T-helper 1 cell (primary cell): ENCODE measurements around the gene FGFR3.
A peak's percentile ranks its signal among the peaks of the same experiment; 100 is the strongest.

Experiments
- DNase-seq, 5 donors: peaks; one replicate each; pipeline ENCODE4 v3.0.0-alpha.2; 2012 to 2020

Gene FGFR3

DNA sequence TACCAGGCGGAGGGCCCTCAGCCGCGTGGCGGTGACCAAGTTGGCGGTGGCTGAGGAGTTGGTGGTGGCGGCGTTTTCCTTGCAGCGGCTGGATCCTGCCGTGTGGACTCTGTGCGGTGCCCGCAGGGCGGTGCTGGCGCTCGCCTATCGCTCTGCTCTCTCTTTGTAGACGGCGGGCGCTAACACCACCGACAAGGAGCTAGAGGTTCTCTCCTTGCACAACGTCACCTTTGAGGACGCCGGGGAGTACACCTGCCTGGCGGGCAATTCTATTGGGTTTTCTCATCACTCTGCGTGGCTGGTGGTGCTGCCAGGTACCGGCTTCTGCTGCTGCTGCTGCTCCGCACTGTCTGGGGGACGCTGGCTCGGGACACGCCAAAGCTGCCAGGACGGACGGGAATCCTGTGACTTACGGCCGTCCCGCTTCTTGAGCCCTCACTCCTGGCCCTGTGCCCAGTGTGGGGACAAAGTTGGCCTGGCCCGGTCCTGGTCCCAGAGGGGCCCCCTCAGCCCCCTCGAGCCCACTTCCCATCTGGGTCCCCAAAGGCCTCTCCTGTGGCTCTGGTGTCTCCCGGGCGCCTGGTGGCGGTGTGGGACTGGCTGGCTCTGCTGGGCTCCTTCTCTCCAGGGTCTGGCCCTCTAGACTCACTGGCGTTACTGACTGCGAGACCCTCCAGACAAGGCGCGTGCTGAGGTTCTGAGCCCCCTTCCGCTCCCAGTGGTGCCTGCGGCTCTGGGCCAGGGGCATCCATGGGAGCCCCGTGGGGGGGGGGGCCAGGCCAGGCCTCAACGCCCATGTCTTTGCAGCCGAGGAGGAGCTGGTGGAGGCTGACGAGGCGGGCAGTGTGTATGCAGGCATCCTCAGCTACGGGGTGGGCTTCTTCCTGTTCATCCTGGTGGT lies 10.7 kb downstream of the FGFR3 start:
- DNase-seq = no peak

DNA sequence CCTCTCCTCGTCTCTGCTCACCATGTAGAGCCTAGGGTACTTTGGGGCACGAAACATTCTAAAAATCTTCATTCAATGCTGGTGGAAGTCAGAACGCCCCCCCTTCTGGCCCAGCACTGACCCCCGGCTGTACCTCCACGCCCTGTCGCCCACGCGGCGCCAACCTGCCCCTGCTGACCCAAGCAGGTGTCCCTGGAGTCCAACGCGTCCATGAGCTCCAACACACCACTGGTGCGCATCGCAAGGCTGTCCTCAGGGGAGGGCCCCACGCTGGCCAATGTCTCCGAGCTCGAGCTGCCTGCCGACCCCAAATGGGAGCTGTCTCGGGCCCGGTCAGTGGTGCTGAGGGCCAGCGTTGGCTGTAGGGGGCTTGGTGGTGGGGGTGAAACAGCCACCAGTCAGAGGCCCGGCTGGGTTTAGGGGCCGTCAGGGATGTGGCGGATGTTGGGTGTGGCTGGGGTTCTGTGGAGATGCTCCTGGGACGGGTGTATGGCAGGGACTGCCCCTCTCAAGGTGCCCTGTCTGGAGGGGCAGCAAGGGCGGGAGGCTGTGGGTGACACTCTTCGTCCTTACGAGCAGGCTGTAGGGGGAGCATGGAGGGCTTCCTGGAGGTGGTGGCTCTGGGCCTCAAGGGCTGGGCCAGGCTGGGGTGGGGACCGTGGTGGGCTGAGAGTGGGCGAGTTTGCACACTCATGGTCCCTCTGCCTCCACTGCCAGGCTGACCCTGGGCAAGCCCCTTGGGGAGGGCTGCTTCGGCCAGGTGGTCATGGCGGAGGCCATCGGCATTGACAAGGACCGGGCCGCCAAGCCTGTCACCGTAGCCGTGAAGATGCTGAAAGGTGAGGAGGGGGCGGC lies 11.8 kb downstream of the FGFR3 start:
- no peak for DNase-seq

DNA sequence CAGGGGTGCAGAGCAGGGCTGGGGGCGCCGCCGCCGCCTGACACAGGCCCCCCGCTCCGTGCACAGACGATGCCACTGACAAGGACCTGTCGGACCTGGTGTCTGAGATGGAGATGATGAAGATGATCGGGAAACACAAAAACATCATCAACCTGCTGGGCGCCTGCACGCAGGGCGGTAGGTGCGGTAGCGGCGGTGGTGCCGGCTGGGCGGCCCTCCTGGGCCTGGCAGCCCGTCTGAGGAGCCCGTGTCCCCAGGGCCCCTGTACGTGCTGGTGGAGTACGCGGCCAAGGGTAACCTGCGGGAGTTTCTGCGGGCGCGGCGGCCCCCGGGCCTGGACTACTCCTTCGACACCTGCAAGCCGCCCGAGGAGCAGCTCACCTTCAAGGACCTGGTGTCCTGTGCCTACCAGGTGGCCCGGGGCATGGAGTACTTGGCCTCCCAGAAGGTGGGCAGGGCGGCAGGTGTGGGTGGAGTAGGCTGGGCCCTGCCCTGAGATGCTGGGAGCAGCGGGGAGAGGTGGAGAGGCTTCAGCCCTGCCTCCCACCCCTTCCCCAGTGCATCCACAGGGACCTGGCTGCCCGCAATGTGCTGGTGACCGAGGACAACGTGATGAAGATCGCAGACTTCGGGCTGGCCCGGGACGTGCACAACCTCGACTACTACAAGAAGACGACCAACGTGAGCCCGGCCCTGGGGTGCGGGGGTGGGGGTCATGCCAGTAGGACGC lies 12.6 kb downstream of the FGFR3 start:
- DNase-seq = no peak

- no peak for DNase-seq
Observed at GRCh38 chr4:1806223-1806564, 13.1 kb downstream of the FGFR3 start.

GRCh38 chr4:1806596-1807331 lies 13.7 kb downstream of the FGFR3 start:
- no peak for DNase-seq

DNA sequence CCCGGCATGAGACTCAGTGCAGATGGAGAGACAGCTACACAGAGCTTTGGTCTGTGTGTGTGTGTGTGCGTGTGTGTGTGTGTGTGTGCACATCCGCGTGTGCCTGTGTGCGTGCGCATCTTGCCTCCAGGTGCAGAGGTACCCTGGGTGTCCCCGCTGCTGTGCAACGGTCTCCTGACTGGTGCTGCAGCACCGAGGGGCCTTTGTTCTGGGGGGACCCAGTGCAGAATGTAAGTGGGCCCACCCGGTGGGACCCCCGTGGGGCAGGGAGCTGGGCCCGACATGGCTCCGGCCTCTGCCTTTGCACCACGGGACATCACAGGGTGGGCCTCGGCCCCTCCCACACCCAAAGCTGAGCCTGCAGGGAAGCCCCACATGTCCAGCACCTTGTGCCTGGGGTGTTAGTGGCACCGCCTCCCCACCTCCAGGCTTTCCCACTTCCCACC lies 14.3 kb downstream of the FGFR3 start:
- DNase-seq = no peak

DNA sequence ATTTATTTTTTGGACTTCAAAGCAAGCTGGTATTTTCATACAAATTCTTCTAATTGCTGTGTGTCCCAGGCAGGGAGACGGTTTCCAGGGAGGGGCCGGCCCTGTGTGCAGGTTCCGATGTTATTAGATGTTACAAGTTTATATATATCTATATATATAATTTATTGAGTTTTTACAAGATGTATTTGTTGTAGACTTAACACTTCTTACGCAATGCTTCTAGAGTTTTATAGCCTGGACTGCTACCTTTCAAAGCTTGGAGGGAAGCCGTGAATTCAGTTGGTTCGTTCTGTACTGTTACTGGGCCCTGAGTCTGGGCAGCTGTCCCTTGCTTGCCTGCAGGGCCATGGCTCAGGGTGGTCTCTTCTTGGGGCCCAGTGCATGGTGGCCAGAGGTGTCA lies 15.3 kb downstream of the FGFR3 start:
- no peak for DNase-seq

- DNase-seq = no peak
Observed at GRCh38 chr4:1808851-1809753, 16.0 kb downstream of the FGFR3 start.

GRCh38 chr4:1809754-1810502 lies 16.8 kb downstream of the FGFR3 start:
- DNase-seq = peak; percentile 30 to 70 (median 45)

DNA sequence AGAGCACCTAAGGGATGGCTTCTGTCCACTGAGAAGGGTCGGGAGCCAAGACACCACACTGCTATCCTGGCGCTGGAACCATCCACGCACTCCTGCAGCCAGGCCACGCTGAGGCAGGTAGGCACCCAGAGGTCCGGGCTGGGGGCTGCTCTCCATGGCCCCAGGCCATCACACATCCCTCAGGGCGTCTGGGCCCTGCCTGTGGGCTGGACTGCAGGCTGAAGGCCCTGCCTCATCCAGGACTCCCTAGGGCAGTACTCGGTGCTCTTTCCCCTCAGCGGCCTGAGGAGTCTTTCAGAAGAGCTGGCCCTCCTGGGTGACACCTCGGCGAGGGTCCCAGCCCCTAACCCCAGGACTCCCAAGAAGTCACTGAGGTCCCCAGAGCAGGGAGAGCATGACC lies 17.7 kb downstream of the FGFR3 start:
- no peak for DNase-seq

DNA sequence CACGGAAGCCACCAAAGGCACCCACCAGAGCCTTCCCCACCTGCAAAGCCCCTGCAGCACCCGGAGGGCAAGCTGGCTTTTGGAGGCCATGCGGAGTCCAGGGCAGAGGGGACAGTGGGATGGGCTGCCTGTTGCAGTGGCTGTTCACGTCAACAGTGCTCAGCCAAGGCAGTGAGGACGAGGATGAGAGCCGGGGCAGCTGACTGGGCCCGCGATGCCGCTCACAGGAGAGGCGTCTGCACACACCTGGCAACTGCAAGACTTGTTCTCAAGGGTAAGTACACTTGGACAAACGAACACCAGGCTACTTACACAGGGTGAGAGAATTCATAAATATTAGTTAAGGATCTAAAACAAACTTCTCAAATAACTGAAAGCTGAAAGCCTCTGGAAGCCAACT lies 19.6 kb downstream of the FGFR3 start:
- DNase-seq = no peak

DNA sequence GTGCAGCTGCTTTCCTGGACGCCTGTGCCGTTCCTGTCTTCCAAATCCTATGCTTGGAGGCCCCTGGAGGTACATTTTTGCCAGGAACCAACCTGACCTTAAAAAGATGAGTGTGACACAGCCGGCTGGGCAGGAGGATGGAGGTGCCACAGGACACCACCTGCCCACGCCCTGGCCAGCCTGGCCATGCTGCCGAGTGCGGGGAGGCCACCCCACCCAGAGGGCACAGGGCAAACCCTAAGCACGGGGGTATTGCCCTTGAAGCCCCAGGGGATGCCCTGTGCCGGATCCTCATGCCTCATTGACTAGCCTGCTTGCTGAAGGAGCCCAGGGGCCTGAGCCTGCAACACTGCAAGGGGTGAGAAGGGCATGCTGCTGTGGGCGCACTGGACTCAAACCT lies 20.1 kb downstream of the FGFR3 start:
- DNase-seq = no peak

DNA sequence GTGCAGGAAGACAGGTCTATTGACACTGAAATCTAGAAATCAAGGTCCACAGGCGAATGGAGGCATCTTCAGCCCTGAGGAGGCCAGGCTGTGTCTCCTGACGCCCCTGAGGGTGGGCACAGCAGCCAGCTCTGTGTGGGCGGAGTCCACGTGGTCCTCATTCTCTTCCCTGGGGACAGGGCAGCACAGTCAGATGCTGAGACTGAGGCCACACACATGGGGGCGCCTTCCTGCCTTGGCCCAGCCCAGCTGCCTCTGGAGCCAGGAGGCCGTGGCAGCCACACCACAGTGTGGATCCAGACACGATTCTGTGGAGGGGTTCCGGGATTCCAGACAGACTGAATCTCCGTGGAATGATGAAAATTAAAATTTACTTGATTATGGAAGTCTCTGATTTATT lies 20.8 kb downstream of the FGFR3 start:
- no peak for DNase-seq

DNA sequence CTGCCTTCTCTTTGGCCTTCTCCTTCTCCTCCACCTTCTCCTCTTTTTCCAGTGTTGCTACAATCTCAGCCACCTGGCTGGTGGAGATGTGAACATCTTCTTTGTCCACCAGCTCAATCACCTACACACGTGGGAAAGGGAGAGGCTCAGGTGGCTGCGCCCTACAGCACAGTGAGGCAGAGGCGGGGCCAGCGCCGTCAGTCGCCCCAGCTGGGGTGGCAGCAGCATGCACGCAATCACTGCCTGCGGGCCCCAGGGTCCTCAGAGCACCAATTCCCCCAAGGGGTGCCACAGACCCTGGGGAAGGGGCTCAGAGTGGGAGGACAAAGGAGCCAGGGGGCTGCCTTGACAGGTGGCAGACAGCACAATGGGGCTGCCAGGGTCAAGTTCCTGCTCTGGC lies 21.4 kb downstream of the FGFR3 start:
- no peak for DNase-seq

DNA sequence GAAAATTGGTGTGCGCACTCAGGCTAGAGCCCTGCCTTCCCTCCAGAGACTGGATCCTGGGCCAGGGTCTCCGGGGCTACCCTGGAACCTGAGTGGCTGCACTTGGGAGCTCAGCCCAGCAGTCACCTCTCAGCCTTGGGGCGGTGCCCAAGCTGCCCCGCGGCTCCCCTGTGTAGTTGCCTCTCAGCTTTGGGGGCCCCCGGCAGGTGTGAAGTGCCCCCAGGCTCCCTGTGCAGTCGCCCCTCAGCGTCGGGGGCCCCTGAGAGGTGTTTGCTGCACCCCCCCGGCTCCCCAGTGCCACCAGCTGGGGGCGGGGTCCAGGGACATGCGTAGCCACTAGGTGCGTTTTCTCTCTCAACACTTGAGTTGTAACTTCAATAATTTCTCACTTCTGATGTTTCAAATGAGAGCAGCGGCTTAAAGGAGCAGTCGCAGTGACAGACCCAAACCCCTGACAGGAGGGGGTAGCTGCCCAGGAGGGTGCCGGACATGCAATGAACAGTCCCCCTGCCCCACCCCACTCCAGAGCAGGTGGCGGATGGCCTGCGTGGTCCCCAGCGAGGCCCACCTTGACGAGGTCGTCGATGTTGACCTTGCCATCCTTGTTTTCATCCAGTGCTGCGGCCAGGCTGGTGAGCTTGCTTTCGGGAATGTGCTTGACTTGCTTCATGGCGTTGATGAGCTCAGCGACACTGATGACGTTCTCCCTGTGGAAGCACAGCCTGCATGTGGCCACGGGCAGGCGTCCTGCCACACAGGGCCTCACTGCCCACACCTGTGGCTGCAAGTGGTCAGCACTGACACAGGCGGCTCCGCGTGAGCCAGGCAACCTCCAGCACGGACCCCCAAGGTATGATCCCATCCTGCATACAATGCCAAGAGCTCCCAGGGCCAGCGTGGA lies 22.3 kb downstream of the FGFR3 start:
- DNase-seq = no peak

- no peak for DNase-seq
Observed at GRCh38 chr4:1815997-1816860, 23.1 kb downstream of the FGFR3 start.

- DNase-seq = no peak
Observed at GRCh38 chr4:1819284-1819683, 26.2 kb downstream of the FGFR3 start.

DNA sequence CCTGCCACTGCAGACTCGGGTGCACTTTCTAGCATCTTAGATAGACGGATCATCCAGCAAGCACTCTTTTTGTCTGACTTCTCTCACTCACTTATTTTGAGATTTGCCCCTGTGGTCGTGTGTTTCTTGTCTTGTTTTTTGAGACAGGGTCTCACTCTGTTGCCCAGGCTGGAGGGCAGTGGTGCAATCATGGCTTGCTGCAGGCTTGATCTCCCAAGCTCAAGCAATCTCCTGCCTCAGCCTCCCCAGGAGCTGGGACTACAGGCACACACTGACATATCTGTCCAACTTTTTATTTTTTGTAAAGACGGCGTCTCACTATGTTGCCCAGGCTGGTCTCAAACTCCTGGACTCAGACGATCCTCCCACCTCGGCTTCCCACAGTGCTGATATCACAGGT lies 26.7 kb downstream of the FGFR3 start:
- no peak for DNase-seq
